Stimulated activated CD4-positive, alpha-beta T cell treated with anti-CD3 and anti-CD28 coated beads, Interleukin-1b, Interleukin-23, amount 100 ng/mL, for 4 hours (primary cell): ENCODE measurements around the gene RAB37.

Experiments used
- DNase-seq, 2 donors: peaks; one replicate each; pipeline ENCODE4 v3.0.0-alpha.2; 2020; ENCODE audit warnings: low read depth in 2 of 2

The RAB37 gene

GRCh38 chr17:74728033-74728701 lies 8.9 kb upstream of the RAB37 start:
- DNase-seq: no peak

GRCh38 chr17:74728702-74729075 lies 8.4 kb upstream of the RAB37 start:
- DNase-seq: no peak

GRCh38 chr17:74729368-74729767 lies 7.7 kb upstream of the RAB37 start:
- no peak for DNase-seq

- no peak for DNase-seq
These were observed 7.2 kb upstream of the RAB37 start for GRCh38 chr17:74729866-74730265.

GRCh38 chr17:74730491-74731346 lies 6.3 kb upstream of the RAB37 start:
- DNase-seq: no peak

GRCh38 chr17:74731347-74731605 lies 5.8 kb upstream of the RAB37 start:
- DNase-seq: no peak

GRCh38 chr17:74732042-74732867 lies 4.8 kb upstream of the RAB37 start:
- DNase-seq: no peak

GRCh38 chr17:74733365-74734122 lies 3.5 kb upstream of the RAB37 start:
- DNase-seq: no peak

- DNase-seq: no peak
These were observed 2.8 kb upstream of the RAB37 start for GRCh38 chr17:74734256-74734655.

GRCh38 chr17:74737299-74738050 lies 419 bp downstream of the RAB37 start:
- DNase-seq: no peak

- DNase-seq: peak in 1 of 2 donors; percentile 51
These were observed 1.3 kb downstream of the RAB37 start for GRCh38 chr17:74738051-74738996.

GRCh38 chr17:74739227-74739831 lies 2.3 kb downstream of the RAB37 start:
- no peak for DNase-seq

GRCh38 chr17:74740173-74740572 lies 3.1 kb downstream of the RAB37 start:
- DNase-seq: no peak

- DNase-seq: no peak
These were observed 3.8 kb downstream of the RAB37 start for GRCh38 chr17:74740641-74741387.

GRCh38 chr17:74742153-74742515 lies 5.1 kb downstream of the RAB37 start:
- no peak for DNase-seq

- DNase-seq: no peak
These were observed 6.0 kb downstream of the RAB37 start for GRCh38 chr17:74742978-74743545.

- no peak for DNase-seq
These were observed 6.7 kb downstream of the RAB37 start for GRCh38 chr17:74743755-74744154.

GRCh38 chr17:74744349-74744713 lies 7.3 kb downstream of the RAB37 start:
- DNase-seq: no peak
